Vagina (tissue), 1 donor: Measurements from ENCODE around the gene RIGI. TPM values are rescaled to one million over a fixed set of nuclear protein-coding genes. Genes with fewer than 3 reads are reported as not detected.

Experiments
- total RNA-seq: library from RNA; depleted of rRNA; stranded (reverse); fragments of >200 nt; gene quantifications from one replicate; pipeline ENCODE4 v1.2.3, GENCODE V29; 2016

RIGI gene
- total RNA-seq, 1 donor from 2014 or later, result 11.3 TPM

Other genes with a start within 250 kb of the RIGI start
- gene ACO1, start 141.6 kb downstream of the RIGI start, total RNA-seq, result 23.6 TPM
- gene SMIM27, start 26.1 kb upstream of the RIGI start, total RNA-seq, result not detected
- gene TOPORS, start 26.4 kb upstream of the RIGI start, total RNA-seq, result 18.4 TPM
- gene NDUFB6, start 47.0 kb upstream of the RIGI start, total RNA-seq, result 28.0 TPM
- gene TAF1L, start 109.5 kb upstream of the RIGI start, total RNA-seq, result not detected